GM19468 (cell line): Measurements from ENCODE around the gene ELK1.
"Not testable (repeated sequence)": the region's sequence is repeated elsewhere in the genome, so short reads cannot be mapped to it uniquely, and the experiment has no call there.

Source experiments
- ATAC-seq: cut with Tn5 transposase; IDR thresholded peaks from one replicate; pipeline ENCODE4 v1.9.1; 2021; ENCODE audit warnings: mild to moderate bottlenecking, moderate library complexity, moderate number of reproducible peaks; ENCODE audit not compliant: unreplicated experiment; ENCODE audit errors: extremely low read depth

The ELK1 gene

DNA sequence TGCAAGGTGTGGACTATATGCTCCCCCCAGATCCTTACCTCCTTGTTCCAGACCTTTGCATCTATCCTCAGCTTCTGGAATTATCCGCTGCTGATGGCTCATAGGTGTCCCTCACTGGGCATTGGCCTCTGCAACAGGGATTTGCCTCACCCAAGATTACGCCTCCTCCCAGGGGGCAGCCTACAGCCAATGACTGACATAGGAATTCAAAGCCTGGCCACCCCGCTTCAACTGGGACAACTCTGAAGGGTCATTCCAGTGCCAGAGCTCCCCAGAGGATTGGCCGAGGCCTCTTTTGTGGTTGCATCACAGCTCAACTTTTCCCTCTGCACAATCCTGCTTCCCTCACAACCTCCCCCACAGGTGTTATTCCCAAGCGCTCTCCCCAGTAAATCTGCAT is 35.7 kb downstream of the ELK1 start:
- ATAC-seq = no peak

DNA sequence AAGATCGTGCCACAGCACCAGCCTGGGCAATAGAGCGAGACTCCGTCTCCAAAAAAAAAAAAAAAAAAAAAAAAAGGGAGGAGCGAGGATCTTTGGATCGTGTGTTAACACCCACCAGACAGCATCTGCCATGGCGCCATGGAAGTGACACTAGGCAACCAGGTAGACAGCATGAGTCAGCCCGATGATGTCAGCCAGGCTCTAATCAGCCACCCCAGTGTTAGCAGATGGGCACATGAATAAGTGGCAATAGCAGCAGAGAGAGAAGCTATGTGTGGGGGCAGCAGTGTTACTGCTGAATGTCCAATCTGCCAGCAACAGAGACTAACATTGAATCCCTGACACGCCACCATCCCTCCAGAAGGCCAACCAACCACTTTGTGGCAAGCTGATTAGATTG is 37.3 kb downstream of the ELK1 start:
- ATAC-seq = no peak

DNA sequence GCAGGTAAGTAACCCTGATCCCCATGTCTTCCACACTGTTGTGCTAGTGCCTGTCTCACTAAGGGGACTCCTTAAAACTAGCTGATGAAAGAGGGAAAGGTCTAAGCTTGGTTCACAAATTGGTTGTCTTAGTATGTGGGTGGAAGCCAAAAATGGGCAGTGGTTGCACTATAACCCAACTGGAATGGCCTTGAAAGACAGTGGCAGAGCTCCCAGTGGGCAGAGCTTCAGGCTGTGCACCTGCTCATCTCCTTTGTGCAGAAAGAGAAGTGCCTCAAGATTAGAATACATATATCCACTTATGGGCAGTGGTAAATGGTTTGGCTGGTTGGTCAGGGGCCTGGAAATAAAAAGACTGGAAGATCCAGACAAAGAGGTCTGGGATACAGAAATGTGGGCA is 37.9 kb downstream of the ELK1 start:
- ATAC-seq = no peak

DNA sequence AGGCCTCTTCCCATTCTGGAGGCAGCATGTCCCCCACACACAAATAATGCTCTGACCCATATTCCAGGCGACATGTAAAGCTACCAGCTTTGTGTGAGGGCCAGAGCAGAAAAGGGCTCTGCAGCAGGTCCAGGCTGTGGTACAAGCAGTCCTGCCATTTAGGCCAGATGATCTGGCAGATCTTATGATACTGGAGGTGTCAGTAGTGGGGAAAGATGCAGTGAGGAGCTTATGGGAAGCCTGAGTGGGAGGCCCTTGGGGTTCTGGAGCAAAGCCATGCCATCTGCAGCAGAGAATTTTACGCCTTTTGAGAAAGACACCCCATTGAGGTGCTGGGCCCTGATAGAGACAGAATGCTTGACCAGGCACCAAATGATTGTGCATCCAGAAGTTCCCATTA is 38.4 kb downstream of the ELK1 start:
- ATAC-seq = no peak

DNA sequence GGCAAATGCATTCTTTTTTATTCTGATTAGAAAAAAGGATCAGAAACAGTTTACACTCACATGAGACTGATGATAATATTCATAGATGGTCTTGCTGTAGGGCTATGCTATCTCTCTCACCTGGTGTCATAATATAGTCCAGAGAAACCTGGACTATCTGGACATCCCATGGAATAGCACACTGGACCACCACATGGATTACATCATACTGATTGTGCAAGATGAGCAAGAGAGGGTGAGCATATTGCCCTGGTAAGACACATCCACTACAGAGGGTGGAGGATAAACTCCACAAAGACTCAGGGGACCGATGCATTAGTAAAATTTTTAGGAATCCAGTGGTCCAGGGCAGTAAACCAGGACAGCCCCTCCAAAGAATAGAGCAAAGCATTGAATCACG is 38.9 kb downstream of the ELK1 start:
- no peak for ATAC-seq

DNA sequence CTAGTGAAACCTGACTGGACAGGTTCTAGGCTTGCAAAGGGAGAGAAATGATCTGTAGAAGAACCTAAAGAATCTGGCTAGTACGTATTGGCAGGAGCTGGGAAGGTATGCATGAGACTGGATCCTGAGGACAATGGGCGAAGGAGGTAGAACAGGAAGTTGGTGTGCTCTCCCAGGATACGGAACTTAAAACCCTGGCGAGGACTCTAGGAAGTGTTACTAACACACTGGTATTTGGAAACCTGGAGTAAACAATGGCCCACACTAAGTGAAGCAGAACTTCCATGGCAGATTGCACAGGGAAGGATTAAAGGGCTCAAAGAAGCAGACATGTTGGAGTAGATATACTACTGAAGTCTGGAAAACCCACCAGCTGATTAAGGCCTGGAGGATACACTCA is 39.9 kb downstream of the ELK1 start:
- no peak for ATAC-seq

DNA sequence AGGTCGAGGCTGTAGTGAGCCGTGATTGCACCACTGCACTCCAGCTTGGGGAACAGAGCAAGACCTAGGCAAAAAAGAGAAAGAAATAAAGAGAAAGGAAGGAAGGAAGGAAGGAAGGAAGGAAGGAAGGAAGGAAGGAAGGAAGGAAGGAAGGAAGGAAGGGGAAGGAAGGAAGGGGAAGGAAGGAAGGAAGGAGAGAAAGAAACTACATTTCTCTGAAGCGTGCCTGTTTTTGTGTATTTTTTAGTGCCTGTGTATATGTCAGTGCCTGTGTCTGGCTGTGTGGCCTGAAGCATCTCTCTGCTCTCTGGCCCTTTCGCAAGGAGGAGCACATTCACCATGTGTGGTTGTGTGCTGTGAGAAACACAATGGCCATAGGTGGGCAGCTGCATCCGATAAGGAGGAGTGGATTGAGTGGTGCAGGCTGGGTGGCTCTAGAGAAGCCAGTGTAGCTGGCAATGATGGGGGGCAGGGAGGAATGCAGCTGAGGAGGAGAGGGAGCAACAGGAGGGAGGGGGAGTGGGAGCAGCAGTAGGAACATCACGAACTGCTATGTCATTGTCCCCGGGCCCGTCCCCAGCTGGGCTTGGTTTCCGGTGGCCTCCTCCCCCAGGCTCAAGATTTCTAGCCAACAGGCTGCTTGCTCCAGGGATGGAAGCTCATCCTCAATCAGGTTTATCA is 42.1 kb downstream of the ELK1 start:
- no peak for ATAC-seq

DNA sequence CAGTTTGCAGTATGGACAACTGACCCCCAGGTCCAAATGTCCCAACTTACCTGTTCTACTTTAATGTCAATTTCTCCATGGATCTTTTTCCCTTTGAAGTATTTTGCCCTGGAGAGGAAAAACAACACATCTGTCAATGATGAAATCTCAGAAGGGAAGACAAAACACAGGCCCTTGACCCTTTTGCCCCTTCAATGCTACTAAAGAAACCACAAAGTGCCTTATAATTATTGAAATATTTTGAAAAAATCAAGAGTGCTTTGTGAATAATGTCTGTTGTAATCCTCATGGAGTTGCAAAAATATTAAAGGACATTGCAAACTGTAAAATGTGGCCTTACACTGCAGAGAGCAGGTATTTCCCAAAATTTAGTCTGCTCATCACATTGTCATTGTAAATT is 43.3 kb downstream of the ELK1 start:
- no peak for ATAC-seq

DNA sequence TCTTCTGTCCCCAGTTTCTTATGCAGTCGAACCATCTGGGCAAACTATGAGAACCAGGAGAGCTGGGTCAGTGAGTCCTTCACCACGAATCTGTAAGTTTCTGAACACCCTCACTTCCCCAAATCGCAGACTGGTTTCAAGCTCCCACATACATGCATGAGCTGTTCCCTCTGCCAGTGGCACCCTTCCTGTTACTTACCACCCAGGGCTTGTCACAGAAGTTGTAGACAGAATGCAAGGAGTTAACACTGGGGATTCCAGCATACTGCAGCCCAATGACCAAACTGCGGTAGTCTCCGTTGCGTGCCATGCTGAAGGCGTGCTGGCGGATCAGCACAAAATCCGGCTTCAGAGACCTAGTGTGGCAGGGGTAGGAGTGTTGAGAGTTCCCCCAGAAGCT is 45.3 kb downstream of the ELK1 start:
- no peak for ATAC-seq

DNA sequence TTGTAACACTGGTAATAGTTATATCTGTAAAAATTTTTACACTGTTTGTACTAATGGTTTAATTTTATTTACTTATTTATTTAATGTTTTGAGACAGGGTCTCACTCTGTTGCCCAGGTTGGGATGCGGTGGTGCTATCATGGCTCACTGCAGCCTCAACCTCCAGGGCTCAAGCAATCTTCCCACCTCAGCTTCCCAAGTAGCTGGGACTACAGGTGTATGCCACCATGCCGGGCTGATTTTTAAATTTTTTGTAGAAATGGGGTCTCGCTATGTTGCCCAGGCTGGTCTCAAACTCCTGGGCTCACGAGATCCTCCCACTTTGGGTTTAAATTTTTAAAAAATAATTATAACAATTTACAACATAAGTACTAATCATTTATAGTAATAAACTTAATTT is 47.2 kb downstream of the ELK1 start:
- not testable (repeated sequence) for ATAC-seq

DNA sequence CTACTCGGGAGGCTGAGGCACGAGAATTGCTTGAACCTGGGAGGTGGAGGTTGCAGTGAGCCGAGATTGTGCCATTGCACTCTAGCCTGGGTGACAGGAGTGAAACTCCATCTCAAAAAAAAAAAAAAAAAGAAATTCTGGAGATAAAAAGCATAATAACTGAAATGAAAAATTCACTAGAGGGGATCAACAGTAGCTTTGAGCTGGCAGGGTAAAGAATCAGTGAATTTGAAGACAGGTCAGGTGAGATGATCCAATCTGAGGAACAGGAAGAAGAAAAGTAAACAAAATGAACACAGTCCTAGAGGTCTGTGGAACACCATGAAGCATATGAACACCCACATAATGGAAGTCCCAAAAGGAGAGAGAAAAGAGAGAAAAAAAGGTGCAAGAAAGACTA is 53.1 kb downstream of the ELK1 start:
- ATAC-seq = no peak

DNA sequence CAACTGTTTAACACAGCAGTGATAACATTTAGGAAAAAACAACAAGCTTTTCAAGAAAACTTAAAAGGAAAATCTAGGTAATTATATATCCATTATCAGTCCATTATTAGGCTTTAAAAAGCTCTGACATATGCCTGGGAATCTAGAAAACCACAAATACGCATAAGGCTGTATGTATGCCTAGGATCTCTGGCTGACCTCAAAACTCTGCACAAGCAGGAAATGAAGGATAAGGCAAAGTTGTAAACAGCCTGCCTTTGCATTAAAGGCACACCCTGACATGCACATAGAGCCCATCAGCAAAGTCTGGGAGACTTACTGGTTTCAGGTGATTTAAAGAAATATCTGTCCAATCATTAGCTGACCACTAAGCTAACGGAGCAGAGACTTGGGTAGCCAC is 54.1 kb downstream of the ELK1 start:
- ATAC-seq = no peak

DNA sequence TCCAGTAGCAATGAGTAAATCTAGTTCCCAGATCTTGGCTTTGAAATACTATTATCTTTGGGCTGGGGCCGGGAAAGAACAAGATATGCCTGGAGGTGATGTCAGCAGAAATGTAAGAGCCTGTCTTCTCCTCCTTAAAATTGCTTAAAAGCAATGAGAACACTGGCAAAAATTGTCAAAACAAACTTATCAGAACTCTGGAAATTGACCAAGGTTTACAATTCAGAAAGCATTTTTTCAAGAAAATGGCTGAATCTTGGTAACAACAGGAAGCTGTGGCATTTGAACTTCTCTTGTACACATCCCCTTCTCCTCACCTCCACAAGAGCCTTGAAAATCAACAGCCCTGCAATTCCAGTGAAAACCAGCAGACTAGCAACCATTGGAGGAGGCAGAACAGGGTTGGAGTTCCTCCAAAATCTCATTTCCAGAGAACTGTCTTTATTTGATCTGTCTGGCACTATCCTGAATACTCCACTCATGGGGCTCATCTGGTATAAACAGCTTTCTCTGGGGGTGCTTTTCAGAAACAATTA is 54.6 kb downstream of the ELK1 start:
- ATAC-seq = no peak

DNA sequence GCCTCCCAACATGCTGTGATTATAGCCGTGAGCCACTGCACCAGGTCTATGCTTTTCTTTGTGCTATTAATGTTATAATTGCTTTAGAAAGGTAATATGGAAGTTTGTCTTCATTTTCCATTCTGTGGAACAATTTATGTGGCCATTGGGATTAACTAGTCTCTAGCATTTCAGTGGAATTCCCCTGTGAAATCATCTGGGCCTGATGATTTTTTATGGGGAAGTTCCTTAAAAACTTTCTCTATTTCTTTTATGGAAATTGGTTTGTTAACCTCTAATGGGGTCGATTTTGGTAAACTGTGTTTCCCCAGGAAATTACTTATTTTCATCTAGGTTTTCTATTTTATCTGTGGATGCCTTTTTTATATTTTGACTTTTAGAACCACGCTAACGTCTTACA is 56.8 kb downstream of the ELK1 start:
- ATAC-seq = no peak

DNA sequence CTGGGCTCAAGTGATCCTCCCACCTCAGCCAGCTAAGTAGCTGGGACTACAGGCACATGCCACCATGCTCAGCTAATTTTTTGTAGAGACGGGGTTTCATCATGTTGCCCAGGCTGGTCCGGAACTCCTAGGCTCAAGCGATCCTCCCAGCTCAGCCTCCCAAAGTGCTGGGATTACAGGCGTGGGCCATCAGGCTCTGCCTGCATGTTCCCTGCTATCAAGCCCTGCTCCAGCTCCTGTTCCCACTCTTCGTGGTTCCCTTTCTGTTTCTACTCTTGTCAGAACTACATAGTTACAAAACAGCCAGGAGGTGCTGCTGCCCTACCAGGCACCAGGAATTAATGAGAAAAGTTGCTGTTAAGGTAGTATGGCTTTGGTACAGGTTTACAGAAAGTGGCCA is 59.4 kb downstream of the ELK1 start:
- ATAC-seq = no peak

DNA sequence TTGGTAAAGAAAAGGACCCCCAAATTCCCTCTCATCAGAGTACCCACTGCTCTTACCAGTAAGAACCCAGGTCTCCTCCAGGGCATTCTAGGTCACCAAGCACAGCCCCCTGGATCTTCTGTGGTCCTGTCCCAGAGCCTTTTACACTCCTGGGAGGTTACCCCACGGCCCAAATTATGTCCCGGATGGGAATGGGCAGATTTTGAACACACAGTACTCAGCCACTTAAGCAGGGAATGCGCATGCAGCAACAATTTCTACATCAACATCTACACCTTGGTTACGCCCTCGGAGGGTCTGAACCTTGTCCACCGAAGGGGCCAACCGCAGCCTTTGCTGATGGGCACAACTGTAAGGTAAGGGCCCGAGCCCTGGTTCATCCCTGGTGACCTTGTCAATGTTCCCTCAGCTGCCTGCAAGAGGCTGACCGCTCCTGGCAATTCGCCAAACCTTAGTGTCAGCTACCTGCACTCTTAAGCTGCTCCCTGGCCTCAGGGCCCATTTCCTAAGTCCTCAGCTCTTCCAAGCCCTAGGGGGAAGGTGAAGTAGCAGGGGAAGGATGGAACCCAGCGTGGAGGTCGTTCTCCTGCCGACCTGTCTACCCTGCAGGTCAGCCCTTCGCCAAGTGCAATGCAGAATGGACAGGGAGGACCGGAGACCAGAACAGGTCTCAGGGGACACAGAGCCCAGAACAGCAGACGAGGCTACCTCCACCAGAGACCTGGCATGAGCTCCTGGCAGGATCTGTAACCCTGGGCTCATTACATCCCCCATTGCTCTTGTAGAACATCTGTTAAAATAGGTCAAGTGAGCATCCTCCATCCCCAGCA is 62.2 kb downstream of the ELK1 start:
- ATAC-seq = no peak

DNA sequence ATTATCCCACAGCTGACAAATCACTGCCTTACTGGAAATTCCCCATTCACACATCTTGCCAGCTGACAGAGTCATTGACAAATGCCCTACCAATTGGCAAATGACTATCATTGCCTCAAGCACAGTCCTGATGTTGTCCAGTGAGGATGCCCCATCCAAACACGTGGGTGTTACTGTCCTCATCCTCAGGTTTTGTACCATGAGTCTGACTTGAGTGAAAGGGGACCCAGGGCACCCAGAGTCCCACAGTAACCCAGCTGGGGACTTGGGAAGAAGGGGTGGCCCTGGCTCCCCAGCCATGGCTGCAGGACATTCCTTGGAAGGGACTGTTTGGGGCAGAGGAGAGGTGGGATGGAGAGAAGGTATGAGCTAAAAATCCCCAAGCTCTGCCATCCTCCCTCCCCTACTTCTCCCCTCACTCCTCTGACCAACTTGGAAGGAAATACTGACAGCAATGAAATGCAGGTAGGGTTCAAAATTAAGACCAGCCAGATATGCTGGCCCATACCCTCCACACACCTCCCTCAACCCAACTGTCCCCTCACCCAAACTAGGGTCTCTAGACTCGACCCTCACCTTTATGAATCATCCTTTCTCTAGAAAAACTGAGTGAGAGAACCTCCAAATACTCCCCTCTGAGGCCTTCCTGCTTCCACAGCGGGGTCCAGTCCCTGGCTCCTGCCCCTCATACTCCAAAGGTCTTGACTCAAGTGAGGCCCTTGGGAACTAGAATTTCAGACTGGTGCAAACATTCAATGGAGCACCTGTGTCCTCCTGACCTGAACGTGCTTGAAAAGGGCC is 63.1 kb downstream of the ELK1 start:
- ATAC-seq = no peak

DNA sequence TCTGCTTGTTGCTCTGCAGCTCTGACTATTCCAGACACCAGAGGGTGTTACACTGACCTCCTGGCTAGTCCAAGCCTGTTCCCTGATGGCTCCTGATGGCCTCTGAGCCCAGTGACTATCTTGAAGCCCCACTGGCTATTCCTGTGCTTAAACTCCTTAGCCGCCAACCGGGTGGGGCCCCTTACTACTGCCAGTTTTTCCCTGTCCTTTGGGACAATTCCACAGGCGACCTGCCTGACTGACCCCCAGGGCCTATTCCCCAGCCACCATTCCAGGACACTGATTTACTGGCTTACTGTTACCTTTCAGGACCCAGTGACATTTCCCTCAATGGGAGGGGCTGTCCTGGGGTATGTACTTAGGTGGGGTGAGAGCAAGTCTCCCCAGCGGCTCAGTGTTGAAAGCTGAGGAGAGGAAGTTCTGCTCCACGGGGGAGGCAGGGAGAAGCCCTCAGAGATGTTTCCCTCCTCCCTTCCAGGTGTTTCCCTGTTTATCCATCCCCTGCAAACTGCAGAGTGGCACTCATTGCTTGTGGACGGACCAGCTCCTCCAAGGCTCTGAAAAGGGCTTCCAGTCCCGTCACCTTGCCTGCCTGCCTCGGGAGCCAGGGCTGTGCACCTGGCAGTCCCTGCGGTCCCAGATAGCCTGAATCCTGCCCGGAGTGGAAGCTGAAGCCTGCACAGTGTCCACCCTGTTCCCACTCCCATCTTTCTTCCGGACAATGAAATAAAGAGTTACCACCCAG is 64.1 kb downstream of the ELK1 start:
- no peak for ATAC-seq
